Measurements from ENCODE around the gene HAND2.

- no peak for TF ChIP-seq POLR2A (IDR thresholded peaks at IDR 0.05; ENCODE audit: low read length)
- no peak for TF ChIP-seq GATA1 (IDR thresholded peaks at IDR 0.05; ENCODE audit: low read depth, low read length)
Measured at GRCh38 chr4:173488656-173489055, 41.4 kb downstream of the HAND2 start.

Measured in erythroblast (primary cell).